ENCODE measurements around the gene RRAGD. TPM values are rescaled to one million over a fixed set of nuclear protein-coding genes. Genes with fewer than 3 reads are reported as not detected.

Gene RRAGD, protein sequence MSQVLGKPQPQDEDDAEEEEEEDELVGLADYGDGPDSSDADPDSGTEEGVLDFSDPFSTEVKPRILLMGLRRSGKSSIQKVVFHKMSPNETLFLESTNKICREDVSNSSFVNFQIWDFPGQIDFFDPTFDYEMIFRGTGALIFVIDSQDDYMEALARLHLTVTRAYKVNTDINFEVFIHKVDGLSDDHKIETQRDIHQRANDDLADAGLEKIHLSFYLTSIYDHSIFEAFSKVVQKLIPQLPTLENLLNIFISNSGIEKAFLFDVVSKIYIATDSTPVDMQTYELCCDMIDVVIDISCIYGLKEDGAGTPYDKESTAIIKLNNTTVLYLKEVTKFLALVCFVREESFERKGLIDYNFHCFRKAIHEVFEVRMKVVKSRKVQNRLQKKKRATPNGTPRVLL
- polyA plus RNA-seq = 60.9 TPM
- long read RNA-seq, donor 1, full-length matches to known transcripts = 14 of 20 reads
- long read RNA-seq, donor 1, partial matches to known transcripts = 6 of 20 reads
- long read RNA-seq, donor 1, other reads (novel, unspliced or antisense) = 0 of 20 reads
- long read RNA-seq, donor 2, full-length matches to known transcripts = 38 of 58 reads
- long read RNA-seq, donor 2, partial matches to known transcripts = 20 of 58 reads
- long read RNA-seq, donor 2, other reads (novel, unspliced or antisense) = 0 of 58 reads
- long read RNA-seq, donor 3, full-length matches to known transcripts = 30 of 50 reads
- long read RNA-seq, donor 3, partial matches to known transcripts = 14 of 50 reads
- long read RNA-seq, donor 3, other reads (novel, unspliced or antisense) = 6 of 50 reads
- long read RNA-seq, donor 4, full-length matches to known transcripts = 3 of 3 reads
- long read RNA-seq, donor 4, partial matches to known transcripts = 0 of 3 reads
- long read RNA-seq, donor 4, other reads (novel, unspliced or antisense) = 0 of 3 reads
- long read RNA-seq, donor 5, full-length matches to known transcripts = 1 of 1 reads
- long read RNA-seq, donor 5, partial matches to known transcripts = 0 of 1 reads
- long read RNA-seq, donor 5, other reads (novel, unspliced or antisense) = 0 of 1 reads
- long read RNA-seq, donor 6, full-length matches to known transcripts = 35 of 56 reads
- long read RNA-seq, donor 6, partial matches to known transcripts = 16 of 56 reads
- long read RNA-seq, donor 6, other reads (novel, unspliced or antisense) = 5 of 56 reads
- long read RNA-seq, donor 7, full-length matches to known transcripts = 2 of 2 reads
- long read RNA-seq, donor 7, partial matches to known transcripts = 0 of 2 reads
- long read RNA-seq, donor 7, other reads (novel, unspliced or antisense) = 0 of 2 reads
- long read RNA-seq, donor 8, full-length matches to known transcripts = 35 of 54 reads
- long read RNA-seq, donor 8, partial matches to known transcripts = 19 of 54 reads
- long read RNA-seq, donor 8, other reads (novel, unspliced or antisense) = 0 of 54 reads
- long read RNA-seq, donor 9, full-length matches to known transcripts = 27 of 49 reads
- long read RNA-seq, donor 9, partial matches to known transcripts = 22 of 49 reads
- long read RNA-seq, donor 9, other reads (novel, unspliced or antisense) = 0 of 49 reads
- long read RNA-seq, donor 10, full-length matches to known transcripts = 32 of 38 reads
- long read RNA-seq, donor 10, partial matches to known transcripts = 6 of 38 reads
- long read RNA-seq, donor 10, other reads (novel, unspliced or antisense) = 0 of 38 reads
- long read RNA-seq, donor 11, full-length matches to known transcripts = 20 of 20 reads
- long read RNA-seq, donor 11, partial matches to known transcripts = 0 of 20 reads
- long read RNA-seq, donor 11, other reads (novel, unspliced or antisense) = 0 of 20 reads

DNA sequence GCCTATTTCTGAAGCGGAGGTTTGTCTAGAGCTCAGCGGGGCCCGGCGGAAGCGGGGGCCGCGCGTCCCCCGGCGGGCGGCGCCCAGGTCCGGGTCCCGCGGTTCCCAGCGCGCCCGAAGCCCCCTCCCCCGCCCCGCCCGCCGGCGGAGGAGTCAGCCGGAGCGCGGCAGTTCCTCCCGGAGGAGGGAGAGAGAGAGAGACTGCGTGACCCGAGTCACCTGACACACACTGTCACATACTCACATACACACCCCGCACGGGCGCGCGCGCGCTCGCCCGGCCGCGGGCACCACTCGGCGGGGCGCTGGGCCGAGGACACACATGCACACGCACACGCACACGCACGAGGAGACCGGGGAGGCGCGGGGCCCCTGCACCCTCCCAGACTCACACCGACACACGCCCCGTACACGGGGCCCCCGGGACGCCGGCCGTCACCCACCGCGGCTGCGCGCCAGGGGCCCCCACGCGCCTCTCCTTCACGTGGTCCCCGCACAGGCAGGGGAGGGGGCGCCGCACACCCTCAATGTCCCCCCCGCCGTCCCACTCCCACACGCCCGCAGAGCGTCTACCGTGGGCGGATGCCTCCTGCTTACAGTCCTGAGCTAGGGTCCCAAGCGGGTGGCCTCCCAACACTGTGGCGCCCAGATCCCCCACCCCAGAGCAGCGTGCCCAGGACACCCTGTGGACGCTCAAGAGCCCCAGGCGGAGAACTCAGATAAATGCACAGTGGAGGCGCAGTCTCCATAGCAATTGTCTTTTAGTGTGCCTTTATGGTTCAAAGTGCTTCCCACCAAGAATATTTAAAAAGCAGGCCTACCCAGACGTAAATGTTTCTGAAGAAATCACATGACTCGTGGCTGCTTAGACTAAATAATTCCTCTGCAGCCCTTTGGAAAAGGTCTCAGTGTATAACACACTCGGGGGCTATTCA lies at the start of gene RRAGD:
TSS of gene RRAGD (minus strand) at position 203 of the 935 bp plus-strand sequence. CDS start 280 bp downstream, outside the sequence.
- no peaks in the 10 kb centered on the region for H3K9me3 ChIP-seq (ENCODE audit: control insufficient read depth, low read depth, low read length)
- peaks cover 22% of the 10 kb centered on the region for H3K4me1 ChIP-seq (ENCODE audit: control insufficient read depth, insufficient read depth, low read length)
- DNase-seq = peak; percentile 89 to 94
- WGBS (ENCODE audit: insufficient coverage, low lambda C conversion rate) = no CpG with 5 or more reads among the region's 85 CpGs
- H3K4me3 ChIP-seq (ENCODE audit: low read length) = peak within 1 kb of the TSS; percentile 79
- no peaks in the 10 kb centered on the region for H3K36me3 ChIP-seq (ENCODE audit: control insufficient read depth, insufficient read depth, low read length)
- H3K27me3 ChIP-seq (ENCODE audit: control insufficient read depth, insufficient read depth, low read length) = peaks cover 10% of the 10 kb centered on the region
- H3K27ac ChIP-seq (ENCODE audit: low read length) = peak within 1 kb of the TSS; percentile 78

DNA sequence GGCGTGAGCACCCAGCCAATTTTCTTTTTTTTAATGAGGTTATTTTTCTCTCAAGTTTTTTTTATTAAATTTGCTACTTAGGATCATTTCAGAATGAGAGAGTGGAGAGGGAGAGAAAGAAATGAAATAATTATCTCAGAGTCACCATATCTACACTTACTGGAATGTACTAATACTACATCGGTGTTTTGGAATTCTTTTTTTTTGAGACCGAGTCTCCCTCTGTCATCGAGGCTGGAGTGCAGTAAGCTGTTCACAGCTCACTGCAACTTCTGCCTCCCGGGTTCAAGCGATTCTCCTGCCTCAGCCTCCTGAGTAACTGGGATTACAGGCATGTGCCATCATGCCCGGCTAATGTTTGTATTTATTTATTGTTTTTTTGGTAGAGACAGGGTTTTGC lies 48.6 kb upstream of the RRAGD start:
- Histone ChIP-seq H3K4me1 (ENCODE audit: control insufficient read depth, insufficient read depth, low read length) (no peaks in the 10 kb centered on the region), H3K4me3 (ENCODE audit: low read length) (no peak overlapping the region), H3K36me3 (ENCODE audit: control insufficient read depth, insufficient read depth, low read length) (no peaks in the 10 kb centered on the region), H3K27me3 (ENCODE audit: control insufficient read depth, insufficient read depth, low read length) (no peaks in the 10 kb centered on the region), H3K9me3 (ENCODE audit: control insufficient read depth, low read depth, low read length) (no peaks in the 10 kb centered on the region), H3K27ac (ENCODE audit: low read length) (no peak overlapping the region)
- no CpG with 5 or more reads among the region's 7 CpGs for WGBS (ENCODE audit: insufficient coverage, low lambda C conversion rate)
- no peak for DNase-seq

DNA sequence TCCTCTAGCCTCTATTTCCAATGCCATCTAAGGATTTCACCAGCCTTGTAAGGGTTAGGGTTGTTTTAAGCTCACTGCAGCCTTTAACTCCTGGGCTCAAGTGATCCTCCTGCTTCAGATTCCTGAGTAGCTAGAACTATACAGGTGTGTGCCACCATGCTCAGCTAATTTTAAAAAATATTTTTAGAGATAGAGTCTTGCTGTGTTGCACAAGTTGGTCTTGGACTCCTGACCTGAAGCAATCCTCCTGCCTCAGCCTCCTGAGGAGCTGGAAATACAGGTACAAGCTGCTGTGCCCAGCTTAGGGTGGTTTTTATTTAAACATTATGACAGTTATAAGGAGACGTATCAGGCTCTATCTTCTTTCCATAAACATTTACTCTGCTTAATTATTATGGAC lies 47.4 kb upstream of the RRAGD start:
- DNase-seq = no peak
- H3K4me1 ChIP-seq (ENCODE audit: control insufficient read depth, insufficient read depth, low read length) = no peaks in the 10 kb centered on the region
- WGBS (ENCODE audit: insufficient coverage, low lambda C conversion rate) = 83% methylated on average over 1 of the region's 1 CpG
- H3K36me3 ChIP-seq (ENCODE audit: control insufficient read depth, insufficient read depth, low read length) = no peaks in the 10 kb centered on the region
- H3K27me3 ChIP-seq (ENCODE audit: control insufficient read depth, insufficient read depth, low read length) = no peaks in the 10 kb centered on the region
- no peaks in the 10 kb centered on the region for H3K9me3 ChIP-seq (ENCODE audit: control insufficient read depth, low read depth, low read length)
- no peak overlapping the region for H3K4me3 ChIP-seq (ENCODE audit: low read length)
- no peak overlapping the region for H3K27ac ChIP-seq (ENCODE audit: low read length)

DNA sequence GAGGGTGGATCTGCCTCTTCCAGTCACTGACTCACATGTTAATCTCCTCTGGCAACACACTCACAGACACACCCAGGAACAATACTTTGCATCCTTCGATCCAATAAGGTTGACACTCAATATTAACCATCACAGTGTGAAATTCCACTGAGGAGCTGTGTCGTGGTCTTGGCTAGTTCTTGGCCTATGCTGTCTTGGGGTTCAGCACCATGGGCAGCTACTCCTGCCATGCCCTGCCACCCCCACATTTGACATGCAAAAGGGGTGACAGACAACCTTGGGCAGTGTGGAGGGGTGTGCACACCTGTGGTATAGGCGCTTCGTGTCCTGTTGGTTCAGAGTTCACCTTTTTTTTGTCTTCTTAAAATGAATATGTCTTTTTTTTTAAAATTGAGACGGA lies 46.6 kb upstream of the RRAGD start:
- 100% methylated on average over 2 of the region's 5 CpGs for WGBS (ENCODE audit: insufficient coverage, low lambda C conversion rate)
- Histone ChIP-seq H3K4me1 (ENCODE audit: control insufficient read depth, insufficient read depth, low read length) (no peaks in the 10 kb centered on the region), H3K4me3 (ENCODE audit: low read length) (no peak overlapping the region), H3K27ac (ENCODE audit: low read length) (no peak overlapping the region), H3K27me3 (ENCODE audit: control insufficient read depth, insufficient read depth, low read length) (no peaks in the 10 kb centered on the region), H3K9me3 (ENCODE audit: control insufficient read depth, low read depth, low read length) (no peaks in the 10 kb centered on the region), H3K36me3 (ENCODE audit: control insufficient read depth, insufficient read depth, low read length) (no peaks in the 10 kb centered on the region)
- DNase-seq = no peak

DNA sequence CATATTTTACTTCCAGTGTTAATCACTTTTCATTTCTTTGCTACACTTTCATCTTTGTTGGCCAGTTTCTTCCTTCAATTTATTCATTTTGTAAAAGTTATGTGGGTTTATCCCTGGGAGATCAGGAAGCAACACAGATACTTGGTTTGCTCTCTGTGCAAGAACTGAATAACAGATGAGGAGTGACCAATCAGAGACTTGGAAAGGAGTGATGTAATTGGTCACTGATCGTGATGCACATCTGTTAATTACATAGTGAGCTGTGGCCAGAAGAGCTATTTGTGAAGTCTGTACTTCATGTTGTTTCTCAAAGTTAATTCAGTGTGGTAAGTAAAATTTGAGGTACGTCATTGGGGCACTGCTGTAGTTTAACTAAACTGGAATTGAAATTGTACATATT lies 42.2 kb upstream of the RRAGD start:
- WGBS (ENCODE audit: insufficient coverage, low lambda C conversion rate) = 90% methylated on average over 2 of the region's 2 CpGs
- H3K9me3 ChIP-seq (ENCODE audit: control insufficient read depth, low read depth, low read length) = no peaks in the 10 kb centered on the region
- H3K36me3 ChIP-seq (ENCODE audit: control insufficient read depth, insufficient read depth, low read length) = no peaks in the 10 kb centered on the region
- DNase-seq = no peak
- no peaks in the 10 kb centered on the region for H3K4me1 ChIP-seq (ENCODE audit: control insufficient read depth, insufficient read depth, low read length)
- no peak overlapping the region for H3K4me3 ChIP-seq (ENCODE audit: low read length)
- no peaks in the 10 kb centered on the region for H3K27me3 ChIP-seq (ENCODE audit: control insufficient read depth, insufficient read depth, low read length)
- H3K27ac ChIP-seq (ENCODE audit: low read length) = no peak overlapping the region

DNA sequence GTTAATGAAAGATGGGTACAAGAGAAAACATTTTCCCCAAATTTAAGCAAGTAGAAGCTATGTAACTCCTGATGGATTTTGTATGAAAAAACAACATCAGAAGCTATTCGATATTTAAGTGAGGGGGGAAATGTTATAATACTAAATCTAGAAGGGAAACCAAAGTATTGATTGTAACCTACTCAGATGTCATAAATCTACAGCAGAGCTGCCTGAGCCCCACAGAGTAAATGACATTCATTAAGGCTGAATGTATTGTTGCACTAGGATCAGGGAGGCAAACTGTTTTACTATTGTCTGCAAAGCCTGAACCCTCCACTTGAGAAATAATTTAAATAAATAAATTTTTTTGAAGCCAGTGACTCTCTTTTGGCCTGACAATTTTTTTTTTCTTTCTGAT lies 40.2 kb upstream of the RRAGD start:
- Histone ChIP-seq H3K4me1 (ENCODE audit: control insufficient read depth, insufficient read depth, low read length) (no peaks in the 10 kb centered on the region), H3K27ac (ENCODE audit: low read length) (no peak overlapping the region), H3K27me3 (ENCODE audit: control insufficient read depth, insufficient read depth, low read length) (no peaks in the 10 kb centered on the region), H3K36me3 (ENCODE audit: control insufficient read depth, insufficient read depth, low read length) (no peaks in the 10 kb centered on the region), H3K9me3 (ENCODE audit: control insufficient read depth, low read depth, low read length) (no peaks in the 10 kb centered on the region), H3K4me3 (ENCODE audit: low read length) (no peak overlapping the region)
- 80% methylated on average over 1 of the region's 1 CpG for WGBS (ENCODE audit: insufficient coverage, low lambda C conversion rate)
- DNase-seq = no peak

DNA sequence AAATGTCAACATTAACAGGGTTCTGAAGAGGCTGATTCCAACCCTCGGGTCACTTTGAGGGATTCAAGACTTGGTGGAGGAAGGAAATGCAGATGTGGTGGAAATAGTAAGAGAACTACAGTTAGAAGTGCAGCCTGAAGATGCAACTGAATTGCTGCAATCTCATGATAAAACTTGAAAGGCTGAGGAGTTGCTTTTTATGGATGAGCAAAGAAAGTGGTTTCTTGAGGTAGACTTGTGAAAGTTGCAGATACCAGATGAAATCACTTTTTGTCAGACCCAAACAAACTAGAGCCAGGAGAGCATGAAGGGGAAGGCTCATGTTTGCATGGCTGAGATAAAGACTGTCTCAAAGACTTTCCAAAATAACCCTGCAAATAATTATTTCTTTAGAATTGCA lies 37.1 kb upstream of the RRAGD start:
- Histone ChIP-seq H3K4me1 (ENCODE audit: control insufficient read depth, insufficient read depth, low read length) (no peaks in the 10 kb centered on the region), H3K27ac (ENCODE audit: low read length) (no peak overlapping the region), H3K9me3 (ENCODE audit: control insufficient read depth, low read depth, low read length) (no peaks in the 10 kb centered on the region), H3K4me3 (ENCODE audit: low read length) (no peak overlapping the region), H3K27me3 (ENCODE audit: control insufficient read depth, insufficient read depth, low read length) (no peaks in the 10 kb centered on the region), H3K36me3 (ENCODE audit: control insufficient read depth, insufficient read depth, low read length) (no peaks in the 10 kb centered on the region)
- no peak for DNase-seq
- WGBS (ENCODE audit: insufficient coverage, low lambda C conversion rate) = no CpG with 5 or more reads among the region's 1 CpG

DNA sequence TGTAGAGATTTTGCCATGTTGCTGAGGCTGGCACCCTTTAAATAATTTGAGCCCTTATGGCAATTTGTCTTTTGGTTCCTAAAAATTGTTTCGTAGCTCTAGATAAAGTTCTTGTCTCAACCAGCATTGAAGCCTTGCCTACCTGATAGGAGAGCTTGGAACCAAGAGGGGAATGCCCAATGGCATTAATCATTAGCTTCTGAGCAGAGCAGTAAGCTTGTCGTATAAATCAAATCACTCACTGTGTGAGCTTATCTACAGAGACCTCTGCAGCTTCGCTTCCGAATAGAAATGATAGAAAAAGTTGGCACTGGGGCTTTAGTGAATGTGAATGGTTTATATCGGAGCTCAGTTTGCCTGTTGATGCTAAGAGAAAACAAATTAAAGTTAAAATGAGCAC lies 31.6 kb upstream of the RRAGD start:
- Histone ChIP-seq H3K36me3 (ENCODE audit: control insufficient read depth, insufficient read depth, low read length) (no peaks in the 10 kb centered on the region), H3K27me3 (ENCODE audit: control insufficient read depth, insufficient read depth, low read length) (no peaks in the 10 kb centered on the region), H3K27ac (ENCODE audit: low read length) (no peak overlapping the region), H3K9me3 (ENCODE audit: control insufficient read depth, low read depth, low read length) (no peaks in the 10 kb centered on the region), H3K4me1 (ENCODE audit: control insufficient read depth, insufficient read depth, low read length) (no peaks in the 10 kb centered on the region), H3K4me3 (ENCODE audit: low read length) (no peak overlapping the region)
- no CpG with 5 or more reads among the region's 5 CpGs for WGBS (ENCODE audit: insufficient coverage, low lambda C conversion rate)
- peak; percentile 5 to 12 for DNase-seq

DNA sequence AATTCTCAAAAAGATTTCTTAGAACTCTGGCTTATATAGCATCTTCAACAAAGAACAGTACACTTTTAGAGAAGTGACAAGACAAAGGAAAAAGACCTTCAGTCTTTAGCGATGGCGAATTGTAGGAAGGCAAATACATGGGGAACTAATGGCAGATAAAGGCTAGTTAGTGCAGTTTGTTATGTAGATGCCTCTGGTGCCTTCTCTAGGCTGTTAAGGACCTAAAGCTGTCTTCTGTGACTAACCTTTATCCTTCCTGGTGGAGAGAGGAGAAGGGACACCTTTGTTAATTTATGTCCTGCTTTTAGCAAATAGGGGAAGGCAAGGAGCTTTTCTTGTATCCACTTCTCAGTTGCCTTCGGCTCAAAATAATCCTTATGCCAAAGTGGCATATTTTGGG lies 28.1 kb upstream of the RRAGD start:
- DNase-seq = no peak
- no peaks in the 10 kb centered on the region for H3K27me3 ChIP-seq (ENCODE audit: control insufficient read depth, insufficient read depth, low read length)
- H3K4me1 ChIP-seq (ENCODE audit: control insufficient read depth, insufficient read depth, low read length) = no peaks in the 10 kb centered on the region
- WGBS (ENCODE audit: insufficient coverage, low lambda C conversion rate) = no CpG with 5 or more reads among the region's 3 CpGs
- no peaks in the 10 kb centered on the region for H3K36me3 ChIP-seq (ENCODE audit: control insufficient read depth, insufficient read depth, low read length)
- H3K27ac ChIP-seq (ENCODE audit: low read length) = no peak overlapping the region
- H3K9me3 ChIP-seq (ENCODE audit: control insufficient read depth, low read depth, low read length) = no peaks in the 10 kb centered on the region
- no peak overlapping the region for H3K4me3 ChIP-seq (ENCODE audit: low read length)
